SK-MEL-5 (cell line): ENCODE data around the gene KDM3A. TPM values are rescaled to one million over a fixed set of nuclear protein-coding genes. Genes with fewer than 3 reads are reported as not detected.

Experiments
- DNase-seq: peaks from one replicate; pipeline ENCODE4 v3.0.0-alpha.2; 2016; ENCODE audit warnings: low read depth, low spot score
- in situ Hi-C: cut with HindIII; loops from 2 replicates; pipeline ENCODE4 v1.10.0; 2016; ENCODE audit warnings: low sequenced_read_pairs, high pct_unique_total_duplicates, low pct_unique_long_range_greater_than_20kb
- small RNA-seq, 2 experiments: library from RNA; depleted of rRNA; stranded (forward); fragments of <200 nt; gene quantifications; one replicate each; pipeline ENCODE3, GENCODE V24; 2014
- total RNA-seq: library from RNA; depleted of rRNA; stranded (reverse); fragments of >200 nt; shearing (Covaris generic); gene quantifications from 2 replicates; pipeline ENCODE4 v1.2.3, GENCODE V29; 2014; rRNA removed

The KDM3A gene
- total RNA-seq, 1 experiment from 2014 or later: 35.6 TPM

- in situ Hi-C loops: no loop called here
Observed at GRCh38 chr2:86541334-86541733, 100.2 kb downstream of the KDM3A start.

More at GRCh38 chr2:86541334-86541733, 100.2 kb downstream of the KDM3A start:
- DNase-seq: no peak

Small RNAs within 50 kb of the gene (small RNA-seq; reads per million reads assigned to genes)
- gene RNU6-640P: 0 reads per million in 2 experiments

Other genes with a start within 250 kb of the KDM3A start
- gene IMMT, start 245.9 kb upstream of the KDM3A start, total RNA-seq: 116 and 145 TPM in 2 replicates
- 186 and 193 TPM in 2 replicates for gene MRPL35, start 241.9 kb upstream of the KDM3A start, total RNA-seq
- 1.0 and 2.0 TPM in 2 replicates for gene REEP1, start 103.7 kb upstream of the KDM3A start, total RNA-seq
- 94.2 and 116 TPM in 2 replicates for gene CHMP3, start 122.1 kb downstream of the KDM3A start, total RNA-seq
- 11.2 and 13.4 TPM in 2 replicates for gene RNF103, start 182.5 kb downstream of the KDM3A start, total RNA-seq